Coronary artery (tissue), 2 donors: ENCODE measurements around the gene TANGO6.

Experiments used
- DNase-seq: peaks from one replicate; pipeline ENCODE4 v3.0.0-alpha.2; 2017; ENCODE audit warnings: low spot score
- H3K27ac ChIP-seq, 2 donors: fragments of 200-600 bp; sonication (generic); one replicate each; pipeline ENCODE4 v1.5.1; 2016 to 2019
- H3K4me3 ChIP-seq: fragments of 200-600 bp; sonication (generic); 2 replicates; pipeline ENCODE4 v1.5.1; 2016; ENCODE audit warnings: mild to moderate bottlenecking, moderate library complexity
- CTCF ChIP-seq: fragments of 200-600 bp; sonication (generic); IDR thresholded peaks from one replicate; pipeline ENCODE4 v1.5.1; 2019; ENCODE audit warnings: antibody characterized with exemption

The TANGO6 gene

GRCh38 chr16:68927018-68927417 lies 83.7 kb downstream of the TANGO6 start:
- no peak for TF ChIP-seq CTCF
- no peak overlapping the region for H3K27ac ChIP-seq
- no peak for DNase-seq
- H3K4me3 ChIP-seq = no peak overlapping the region

DNA sequence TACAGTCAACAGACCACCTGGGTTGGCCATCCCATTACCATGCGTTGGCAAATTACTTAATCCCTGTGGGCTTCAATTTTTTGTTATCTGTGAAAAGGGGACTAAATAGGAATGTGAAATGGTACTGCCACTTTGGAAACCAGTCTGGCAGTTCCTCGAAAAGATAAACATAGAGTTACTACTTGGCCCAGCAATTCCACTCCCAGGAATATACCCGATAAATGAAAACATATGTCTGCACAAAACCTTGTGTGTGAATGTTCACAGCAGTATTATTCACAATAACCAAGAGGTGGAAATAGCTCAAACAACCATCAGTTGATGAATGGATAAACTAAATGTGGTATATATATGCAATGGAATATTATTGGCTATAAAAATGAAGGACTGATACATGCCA lies 87.9 kb downstream of the TANGO6 start:
- no peak overlapping the region for H3K4me3 ChIP-seq
- DNase-seq = no peak
- no peak overlapping the region for H3K27ac ChIP-seq
- TF ChIP-seq CTCF = no peak

- Histone ChIP-seq H3K27ac (no peak overlapping the region), H3K4me3 (no peak overlapping the region)
- TF ChIP-seq CTCF = no peak
- no peak for DNase-seq
These were observed 91.1 kb downstream of the TANGO6 start for GRCh38 chr16:68934402-68934801.

- Histone ChIP-seq H3K4me3 (no peak overlapping the region), H3K27ac (no peak overlapping the region)
- no peak for TF ChIP-seq CTCF
- DNase-seq = no peak
These were observed 91.7 kb downstream of the TANGO6 start for GRCh38 chr16:68935008-68935407.

GRCh38 chr16:68936736-68937631 lies 93.7 kb downstream of the TANGO6 start:
- no peak for DNase-seq
- H3K27ac ChIP-seq = no peak overlapping the region
- TF ChIP-seq CTCF = no peak
- H3K4me3 ChIP-seq = no peak overlapping the region

DNA sequence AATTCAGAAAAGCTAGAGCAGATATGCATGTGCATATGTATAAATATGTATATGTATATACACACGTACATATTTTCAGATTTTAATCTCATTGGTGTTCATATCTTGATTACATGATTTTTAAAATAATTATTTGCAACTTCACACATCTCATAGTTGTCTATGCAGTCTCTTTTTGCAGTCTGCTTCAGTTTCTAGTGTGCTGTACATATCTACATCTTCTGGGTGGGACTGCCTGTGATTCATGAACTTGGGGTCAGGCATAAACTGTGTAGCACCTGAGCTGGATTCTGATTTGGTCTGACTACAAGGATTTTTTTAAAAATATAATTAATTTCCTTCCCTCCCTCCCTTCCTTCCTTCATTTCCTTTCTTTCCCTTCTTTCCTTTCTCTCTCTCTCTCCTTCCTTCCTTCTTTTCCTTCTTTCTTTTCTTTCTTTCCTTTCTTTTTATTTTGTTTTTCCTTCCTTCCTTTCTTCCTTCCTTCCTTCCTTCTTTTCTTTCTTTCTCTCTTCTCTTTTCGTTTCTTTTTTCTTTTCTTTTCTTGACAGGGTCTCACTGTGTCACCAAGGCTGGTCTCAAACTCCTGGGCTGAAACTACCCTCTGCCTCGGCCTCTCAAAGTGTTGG lies 96.5 kb downstream of the TANGO6 start:
- no peak overlapping the region for H3K4me3 ChIP-seq
- no peak for DNase-seq
- TF ChIP-seq CTCF = no peak
- H3K27ac ChIP-seq = no peak overlapping the region

- H3K27ac ChIP-seq = no peak overlapping the region
- no peak for TF ChIP-seq CTCF
- no peak overlapping the region for H3K4me3 ChIP-seq
- no peak for DNase-seq
These were observed 97.5 kb downstream of the TANGO6 start for GRCh38 chr16:68940816-68941215.
